Caco-2 (cell line): ENCODE results near the gene ASTN2. TPM values are rescaled to one million over a fixed set of nuclear protein-coding genes. Genes with fewer than 3 reads are reported as not detected.

ENCODE experiments used
- BruUV-seq: library from RNA; stranded (reverse); fragments of 400-500 nt; replicated peaks from 2 replicates; lab custom pipeline; 2021; lab: Mats Ljungman, UMichigan
- CTCF ChIA-PET: fragments of 300-600 bp; sonication (Branson Sonifier 250); formaldehyde crosslinking; loops from one replicate; lab custom pipeline; 2022; ENCODE audit warnings: antibody characterized with exemption; lab: Charles Lee
- POLR2A ChIA-PET: fragments of 300-600 bp; sonication (Branson Sonifier 250); formaldehyde crosslinking; loops from one replicate; lab custom pipeline; 2022; ENCODE audit warnings: antibody characterized with exemption; lab: Charles Lee
- DNase-seq, 2 experiments: peaks; one replicate each; pipeline versions ENCODE4 v3.0.0 to v3.0.0-alpha.2; 2020 to 2022
- H3K27me3 ChIP-seq: replicated peaks from 2 replicates; pipeline ENCODE4 v1.6.0; 2011; ENCODE audit warnings: low read length; ENCODE audit not compliant: control insufficient read depth, insufficient read depth
- H3K36me3 ChIP-seq: 2 replicates; pipeline ENCODE4 v1.5.1; 2011; ENCODE audit warnings: low read length; ENCODE audit not compliant: control insufficient read depth, insufficient read depth
- H3K4me1 ChIP-seq: fragments of 250-450 bp; sonication (Bioruptor Pico); 2 replicates; pipeline ENCODE4 v1.5.1; 2020; ENCODE audit warnings: mild to moderate bottlenecking
- H3K4me3 ChIP-seq: 2 replicates; pipeline ENCODE4 v1.5.1; 2011; ENCODE audit warnings: low read depth, mild to moderate bottlenecking, control low read depth, low read length
- H3K9me3 ChIP-seq: fragments of 250-450 bp; sonication (Bioruptor Pico); 2 replicates; pipeline ENCODE4 v1.5.1; 2020; ENCODE audit warnings: mild to moderate bottlenecking, moderate library complexity
- H3K27ac Mint-ChIP-seq: one replicate; pipeline ENCODE4 v1.8.0; 2022; ENCODE audit warnings: mixed read lengths; ENCODE audit not compliant: unreplicated experiment
- H3K27me3 Mint-ChIP-seq: one replicate; pipeline ENCODE4 v1.8.0; 2022; ENCODE audit warnings: mixed read lengths; ENCODE audit not compliant: insufficient read depth, unreplicated experiment
- H3K36me3 Mint-ChIP-seq: one replicate; pipeline ENCODE4 v1.8.0; 2022; ENCODE audit warnings: mild to moderate bottlenecking, mixed read lengths; ENCODE audit not compliant: insufficient read depth, unreplicated experiment
- H3K4me1 Mint-ChIP-seq: one replicate; pipeline ENCODE4 v1.8.0; 2022; ENCODE audit warnings: low read depth, mixed read lengths; ENCODE audit not compliant: unreplicated experiment
- H3K4me3 Mint-ChIP-seq: one replicate; pipeline ENCODE4 v1.8.0; 2022; ENCODE audit warnings: mild to moderate bottlenecking, moderate library complexity, mixed read lengths; ENCODE audit not compliant: unreplicated experiment
- H3K9me3 Mint-ChIP-seq: one replicate; pipeline ENCODE4 v1.8.0; 2022; ENCODE audit warnings: mixed read lengths; ENCODE audit not compliant: unreplicated experiment
- CTCF ChIP-seq, 2 experiments: fragments of 200-600 bp in 1 of 2; IDR thresholded peaks; 1 replicate in 1 of 2; 2 replicates in 1 of 2; pipeline versions ENCODE4 v1.5.1 to v1.8.0; 2011 to 2022; ENCODE audit warnings: antibody characterized with exemption in 1 of 2, control low read depth in 1 of 2, inconsistent platforms in 1 of 2, low read depth in 1 of 2, low read length in 1 of 2, mild to moderate bottlenecking in 1 of 2, moderate library complexity in 1 of 2; ENCODE audit not compliant: insufficient read depth in 1 of 2, severe bottlenecking in 1 of 2, unreplicated experiment in 1 of 2
- intact Hi-C: fragments of 100-400 bp; cut with micrococcal nuclease; formaldehyde crosslinking; loops from one replicate; pipeline ENCODE4 v1.10.0; 2022; ENCODE audit not compliant: unreplicated experiment
- total RNA-seq: library from RNA; stranded (reverse); gene quantifications from 2 replicates; pipeline ENCODE4 v1.2.3, GENCODE V29; 2022

The ASTN2 gene
- total RNA-seq, 1 experiment from 2014 or later: 12.7 TPM

- Histone ChIP-seq H3K4me1 (no peaks in the 10 kb centered on the region), H3K4me3 (no peak overlapping the region)
- no peak overlapping the region for H3K4me3 Mint-ChIP-seq
These were observed 74.4 kb downstream of the ASTN2 start for GRCh38 chr9:117340422-117340821.

GRCh38 chr9:117335837-117336433, 78.9 kb downstream of the ASTN2 start:
- Mint-ChIP-seq H3K4me1 (no peaks in the 10 kb centered on the region), H3K4me3 (no peak overlapping the region), H3K9me3 (no peaks in the 10 kb centered on the region), H3K27me3 (peaks cover 2% of the 10 kb centered on the region), H3K36me3 (no peaks in the 10 kb centered on the region), H3K27ac (no peak overlapping the region)
- no peaks in the 10 kb centered on the region for H3K4me1 ChIP-seq
- ChIA-PET POLR2A (no interaction called here), CTCF (interaction anchor here (0.6 kb wide), 1 partner anchor 1744 kb away, joined by 3 read pairs; no protein-coding TSS in a partner anchor)
- intact Hi-C loops: no loop called here
- no peak for TF ChIP-seq CTCF (IDR thresholded peaks at IDR 0.05; ENCODE audit: insufficient read depth in 1 of 2, low read depth in 1 of 2, low read length in 1 of 2, severe bottlenecking in 1 of 2, unreplicated experiment in 1 of 2)
- no peaks in the 10 kb centered on the region for H3K27me3 ChIP-seq
- H3K4me3 ChIP-seq: no peak overlapping the region
- no peaks in the 10 kb centered on the region for H3K9me3 ChIP-seq
- DNase-seq: no peak
- H3K36me3 ChIP-seq: no peaks in the 10 kb centered on the region
- no TSS peak for BruUV-seq

More at GRCh38 chr9:117340422-117340821, 74.4 kb downstream of the ASTN2 start:
- ChIA-PET POLR2A (no interaction called here), CTCF (no interaction called here)
- Histone ChIP-seq H3K9me3 (no peaks in the 10 kb centered on the region), H3K27me3 (no peaks in the 10 kb centered on the region), H3K36me3 (no peaks in the 10 kb centered on the region)
- H3K4me1 Mint-ChIP-seq: no peaks in the 10 kb centered on the region
- no peaks in the 10 kb centered on the region for H3K9me3 Mint-ChIP-seq
- no peak for DNase-seq
- no peak overlapping the region for H3K27ac Mint-ChIP-seq
- no TSS peak for BruUV-seq
- H3K36me3 Mint-ChIP-seq: no peaks in the 10 kb centered on the region
- H3K27me3 Mint-ChIP-seq: peaks cover 3% of the 10 kb centered on the region
- intact Hi-C loops: no loop called here
- TF ChIP-seq CTCF (IDR thresholded peaks at IDR 0.05; ENCODE audit: insufficient read depth in 1 of 2, low read depth in 1 of 2, low read length in 1 of 2, severe bottlenecking in 1 of 2, unreplicated experiment in 1 of 2): no peak

GRCh38 chr9:117334101-117334500, 80.8 kb downstream of the ASTN2 start:
- Mint-ChIP-seq H3K4me1 (no peaks in the 10 kb centered on the region), H3K9me3 (no peaks in the 10 kb centered on the region), H3K27ac (no peak overlapping the region), H3K4me3 (no peak overlapping the region), H3K36me3 (no peaks in the 10 kb centered on the region), H3K27me3 (peaks cover 6% of the 10 kb centered on the region)
- DNase-seq: peak in 1 of 2 experiments; percentile 13
- ChIA-PET CTCF (no interaction called here), POLR2A (no interaction called here)
- H3K4me3 ChIP-seq: no peak overlapping the region
- intact Hi-C loops: no loop called here
- H3K36me3 ChIP-seq: no peaks in the 10 kb centered on the region
- H3K4me1 ChIP-seq: no peaks in the 10 kb centered on the region
- H3K9me3 ChIP-seq: no peaks in the 10 kb centered on the region
- BruUV-seq: no TSS peak
- no peaks in the 10 kb centered on the region for H3K27me3 ChIP-seq
- no peak for TF ChIP-seq CTCF (IDR thresholded peaks at IDR 0.05; ENCODE audit: insufficient read depth in 1 of 2, low read depth in 1 of 2, low read length in 1 of 2, severe bottlenecking in 1 of 2, unreplicated experiment in 1 of 2)
